RWPE2 (cell line): ENCODE data around the gene WEE1.

Source experiments
- ATAC-seq: fragments of 200-7000 bp; cut with Tn5 transposase; 3 replicates; pipeline ENCODE4 v1.9.1; 2021; ENCODE audit warnings: low read depth
- DNase-seq: peaks from one replicate; pipeline ENCODE4 v3.0.0-alpha.2; 2020; ENCODE audit warnings: low spot score
- H3K27ac ChIP-seq: fragments of 450-650 bp; 2 replicates; pipeline ENCODE4 v1.5.1; 2017; ENCODE audit warnings: mild to moderate bottlenecking; ENCODE audit not compliant: poor library complexity, severe bottlenecking
- H3K27me3 ChIP-seq: fragments of 250-450 bp; sonication (Bioruptor Pico); 2 replicates; pipeline ENCODE4 v1.5.1; 2021; ENCODE audit warnings: mild to moderate bottlenecking, moderate library complexity; ENCODE audit not compliant: insufficient read depth, poor library complexity, severe bottlenecking
- H3K36me3 ChIP-seq: fragments of 250-450 bp; sonication (Bioruptor Pico); 2 replicates; pipeline ENCODE4 v1.5.1; 2020; ENCODE audit warnings: low read depth, mild to moderate bottlenecking, moderate library complexity
- H3K4me1 ChIP-seq: fragments of 250-450 bp; sonication (Bioruptor Pico); 2 replicates; pipeline ENCODE4 v1.5.1; 2021; ENCODE audit warnings: mild to moderate bottlenecking, moderate library complexity; ENCODE audit not compliant: insufficient read depth, poor library complexity, severe bottlenecking
- H3K4me3 ChIP-seq: fragments of 250-450 bp; sonication (Bioruptor Pico); 2 replicates; pipeline ENCODE4 v1.5.1; 2021; ENCODE audit warnings: mild to moderate bottlenecking, moderate library complexity; ENCODE audit not compliant: severe bottlenecking
- H3K9me3 ChIP-seq: fragments of 250-450 bp; sonication (Bioruptor Pico); 2 replicates; pipeline ENCODE4 v1.5.1; 2021; ENCODE audit warnings: mild to moderate bottlenecking, moderate library complexity; ENCODE audit not compliant: severe bottlenecking
- CTCF ChIP-seq: fragments of 450-650 bp; IDR thresholded peaks from one replicate; pipeline ENCODE4 v1.5.1; 2017; ENCODE audit warnings: mild to moderate bottlenecking, moderate library complexity; ENCODE audit not compliant: poor library complexity, severe bottlenecking

The WEE1 gene

DNA sequence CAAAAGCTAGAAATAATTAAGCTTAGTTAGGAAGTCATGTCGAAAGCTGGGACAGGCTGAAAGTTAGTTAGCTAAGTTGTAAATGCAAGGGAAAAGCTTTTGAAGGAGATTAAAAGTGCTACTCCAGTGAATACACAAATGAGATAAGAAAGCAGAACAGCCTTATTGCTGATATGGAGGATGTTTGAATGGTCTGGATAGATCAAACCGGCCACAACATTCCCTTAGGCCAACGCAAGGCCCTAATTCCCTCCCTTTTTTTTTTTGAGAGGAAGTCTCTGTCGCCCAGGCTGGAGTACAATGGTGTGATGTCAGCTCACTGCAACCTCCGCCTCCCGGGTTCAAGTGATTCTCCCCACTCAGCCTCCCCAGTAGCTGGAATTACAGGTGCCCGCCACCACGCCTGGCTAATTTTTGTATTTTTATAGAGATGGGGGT, 23.3 kb upstream of the WEE1 start:
- Histone ChIP-seq H3K9me3 (no peaks in the 10 kb centered on the region), H3K36me3 (no peaks in the 10 kb centered on the region), H3K27me3 (no peaks in the 10 kb centered on the region), H3K4me1 (no peaks in the 10 kb centered on the region), H3K27ac (no peak overlapping the region), H3K4me3 (no peak overlapping the region)
- ATAC-seq (no peak), DNase-seq (no peak)
- no peak for TF ChIP-seq CTCF

DNA sequence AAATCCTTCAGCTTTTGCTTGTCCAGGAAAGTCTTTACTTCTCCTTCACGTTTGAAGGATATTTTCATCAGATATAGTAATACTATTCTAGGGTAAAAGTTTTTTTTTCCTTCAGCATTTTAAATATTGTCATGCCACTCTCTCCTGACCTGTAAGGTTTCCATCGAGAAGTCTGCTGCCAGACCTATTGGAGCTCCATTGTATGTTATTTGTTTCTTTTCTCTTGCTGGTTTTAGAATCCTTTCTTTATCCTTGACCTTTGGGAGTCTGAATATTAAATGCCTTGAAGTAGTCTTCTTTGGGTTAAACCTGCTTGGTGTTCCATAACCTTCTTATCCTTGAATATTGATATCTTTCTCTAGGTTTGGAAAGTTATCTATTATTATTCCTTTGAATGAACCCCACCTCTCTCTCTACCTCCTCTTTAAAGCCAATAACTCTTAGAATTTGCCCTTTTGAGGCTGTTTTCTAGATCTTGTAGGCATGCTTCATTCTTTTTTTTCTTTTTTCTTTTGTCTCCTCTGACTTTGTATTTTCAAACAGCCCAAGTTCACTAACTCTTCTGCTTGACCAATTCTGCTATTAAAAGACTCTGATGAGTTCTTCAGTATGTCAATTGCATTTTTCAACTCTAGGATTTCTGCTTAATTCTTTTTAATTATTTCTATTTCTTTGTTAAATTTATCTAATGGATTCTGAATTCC, 12.0 kb upstream of the WEE1 start:
- H3K36me3 ChIP-seq = no peaks in the 10 kb centered on the region
- no peak for DNase-seq
- no peak overlapping the region for H3K27ac ChIP-seq
- H3K4me3 ChIP-seq = no peak overlapping the region
- no peak for TF ChIP-seq CTCF
- H3K9me3 ChIP-seq = peaks cover 5% of the 10 kb centered on the region
- ATAC-seq = no peak
- H3K27me3 ChIP-seq = no peaks in the 10 kb centered on the region
- H3K4me1 ChIP-seq = peaks cover 10% of the 10 kb centered on the region

DNA sequence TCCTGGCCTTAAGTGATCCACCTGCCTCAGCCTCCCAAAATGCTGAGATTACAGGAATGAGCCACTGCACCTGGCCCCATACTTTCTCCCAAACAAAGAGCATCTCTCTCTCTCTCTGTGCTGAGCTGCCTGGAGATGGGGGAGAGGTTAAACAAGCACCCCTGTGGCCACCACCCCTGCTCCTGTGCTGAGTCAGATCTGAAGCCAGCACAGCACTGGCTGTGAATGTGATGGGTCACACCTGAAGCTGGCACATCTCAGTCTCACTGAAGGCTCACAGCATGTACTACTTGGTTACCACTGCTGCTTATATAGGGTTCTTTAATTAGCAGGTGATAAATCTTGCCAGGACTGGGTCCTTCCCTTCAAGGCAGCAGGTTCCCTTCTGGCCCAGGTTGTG, 10.8 kb upstream of the WEE1 start:
- peaks cover 5% of the 10 kb centered on the region for H3K9me3 ChIP-seq
- H3K27ac ChIP-seq = no peak overlapping the region
- DNase-seq (no peak), ATAC-seq (no peak)
- peaks cover 23% of the 10 kb centered on the region for H3K4me1 ChIP-seq
- no peaks in the 10 kb centered on the region for H3K36me3 ChIP-seq
- H3K27me3 ChIP-seq = no peaks in the 10 kb centered on the region
- no peak for TF ChIP-seq CTCF
- H3K4me3 ChIP-seq = no peak overlapping the region

DNA sequence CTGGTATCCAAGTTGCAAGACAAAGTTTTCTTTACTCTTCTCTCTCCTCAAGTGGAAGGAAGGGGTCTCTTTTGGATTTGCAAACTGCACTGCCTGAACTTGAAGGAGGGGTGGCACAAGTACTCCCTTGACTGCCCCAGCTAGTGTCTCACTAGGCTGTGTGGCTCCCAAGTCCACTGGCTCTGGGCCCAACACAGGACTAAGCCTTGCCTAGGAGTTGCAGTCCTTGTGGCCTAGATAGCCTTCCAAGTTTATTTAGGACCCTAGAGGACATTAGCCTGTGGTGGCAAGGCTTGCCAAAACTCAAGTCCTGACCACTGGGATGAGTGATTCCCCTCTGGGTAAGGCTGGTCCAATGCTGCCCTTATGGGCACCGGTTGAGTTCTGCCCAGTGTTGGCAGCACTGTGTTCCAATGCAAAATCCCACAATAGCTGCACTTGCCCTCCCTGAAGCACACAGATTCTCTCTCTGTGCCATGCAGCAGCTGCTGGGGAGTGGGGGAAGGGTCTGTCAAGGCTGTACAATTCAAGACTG, 10.2 kb upstream of the WEE1 start:
- Histone ChIP-seq H3K27ac (no peak overlapping the region), H3K4me3 (no peak overlapping the region), H3K36me3 (no peaks in the 10 kb centered on the region), H3K27me3 (no peaks in the 10 kb centered on the region), H3K9me3 (peaks cover 5% of the 10 kb centered on the region), H3K4me1 (peaks cover 28% of the 10 kb centered on the region)
- ATAC-seq (no peak), DNase-seq (no peak)
- TF ChIP-seq CTCF = no peak
